Activated T-helper 17 cell treated with anti-CD3 and anti-CD28 coated beads, Interleukin-2, amount 50 U/mL, for 72 hours (primary cell): Measurements from ENCODE around the gene MGAM2. TPM values are rescaled to one million over a fixed set of nuclear protein-coding genes. Genes with fewer than 3 reads are reported as not detected.
"Not testable (repeated sequence)": the region's sequence is repeated elsewhere in the genome, so short reads cannot be mapped to it uniquely, and the experiment has no call there.

Experiments
- ATAC-seq: fragments of 150-1000 bp; cut with Tn5 transposase; replicated peaks from 2 replicates; pipeline ENCODE4 v1.10.0; 2021; ENCODE audit warnings: mild to moderate bottlenecking, moderate library complexity
- H3K27ac Mint-ChIP-seq: one replicate; pipeline ENCODE4 v1.8.0; 2022; ENCODE audit warnings: mixed read lengths
- H3K27me3 Mint-ChIP-seq: one replicate; pipeline ENCODE4 v1.8.0; 2022; ENCODE audit warnings: mixed read lengths
- H3K36me3 Mint-ChIP-seq: one replicate; pipeline ENCODE4 v1.8.0; 2022; ENCODE audit warnings: low read depth, mild to moderate bottlenecking, mixed read lengths
- H3K4me1 Mint-ChIP-seq: one replicate; pipeline ENCODE4 v1.8.0; 2022; ENCODE audit warnings: mixed read lengths
- H3K4me3 Mint-ChIP-seq: one replicate; pipeline ENCODE4 v1.8.0; 2022; ENCODE audit warnings: mild to moderate bottlenecking, mixed read lengths
- H3K9me3 Mint-ChIP-seq: one replicate; pipeline ENCODE4 v1.8.0; 2022; ENCODE audit warnings: mixed read lengths
- total RNA-seq, 2 donors: library from RNA; stranded (reverse); gene quantifications; one replicate each; pipeline ENCODE4 v1.2.3, GENCODE V29; 2022

Gene MGAM2
- total RNA-seq, result under 1 TPM in 1 of 2 donors, not detected in 1; 0.58 TPM

GRCh38 chr7:142111499-142111898 is at the start of gene MGAM2:
Gene MGAM2 (plus strand): TSS chr7:142111718. CDS start chr7:142116874, 5,156 bp downstream.
- Mint-ChIP-seq H3K27me3 (peaks cover 22% of the 10 kb centered on the region), H3K36me3 (no peaks in the 10 kb centered on the region), H3K27ac (no peak within 1 kb of the TSS), H3K4me1 (no peaks in the 10 kb centered on the region), H3K4me3 (no peak within 1 kb of the TSS), H3K9me3 (no peaks in the 10 kb centered on the region)
- no peak for ATAC-seq

GRCh38 chr7:142063551-142064442 is 47.7 kb upstream of the MGAM2 start:
- Mint-ChIP-seq H3K4me1 (no peaks in the 10 kb centered on the region), H3K9me3 (no peaks in the 10 kb centered on the region), H3K27me3 (peaks cover 8% of the 10 kb centered on the region), H3K27ac (no peak overlapping the region), H3K4me3 (no peak overlapping the region), H3K36me3 (no peaks in the 10 kb centered on the region)
- ATAC-seq, result no peak

- Mint-ChIP-seq H3K27ac (no peak overlapping the region), H3K9me3 (no peaks in the 10 kb centered on the region), H3K4me1 (no peaks in the 10 kb centered on the region), H3K27me3 (peaks cover 4% of the 10 kb centered on the region), H3K4me3 (no peak overlapping the region), H3K36me3 (no peaks in the 10 kb centered on the region)
- ATAC-seq, result no peak
Measured at GRCh38 chr7:142066536-142066935, 45.0 kb upstream of the MGAM2 start.

- peaks cover 15% of the 10 kb centered on the region for H3K27me3 Mint-ChIP-seq
- ATAC-seq, result no peak
- H3K4me1 Mint-ChIP-seq, result no peaks in the 10 kb centered on the region
- no peaks in the 10 kb centered on the region for H3K9me3 Mint-ChIP-seq
- no peaks in the 10 kb centered on the region for H3K36me3 Mint-ChIP-seq
- no peak overlapping the region for H3K27ac Mint-ChIP-seq
- H3K4me3 Mint-ChIP-seq, result no peak overlapping the region
Measured at GRCh38 chr7:142077762-142078161, 33.8 kb upstream of the MGAM2 start.

GRCh38 chr7:142083605-142084004 is 27.9 kb upstream of the MGAM2 start:
- Mint-ChIP-seq H3K9me3 (no peaks in the 10 kb centered on the region), H3K27me3 (peaks cover 6% of the 10 kb centered on the region), H3K4me3 (no peak overlapping the region), H3K27ac (no peak overlapping the region), H3K4me1 (no peaks in the 10 kb centered on the region), H3K36me3 (no peaks in the 10 kb centered on the region)
- ATAC-seq, result no peak

- Mint-ChIP-seq H3K9me3 (no peaks in the 10 kb centered on the region), H3K27ac (no peak overlapping the region), H3K4me1 (no peaks in the 10 kb centered on the region), H3K27me3 (peaks cover 9% of the 10 kb centered on the region), H3K4me3 (no peak overlapping the region), H3K36me3 (no peaks in the 10 kb centered on the region)
- ATAC-seq, result no peak
Measured at GRCh38 chr7:142085428-142085827, 26.1 kb upstream of the MGAM2 start.

GRCh38 chr7:142088022-142088714 is 23.4 kb upstream of the MGAM2 start:
- H3K4me3 Mint-ChIP-seq, result no peak overlapping the region
- no peaks in the 10 kb centered on the region for H3K4me1 Mint-ChIP-seq
- H3K27ac Mint-ChIP-seq, result no peak overlapping the region
- H3K36me3 Mint-ChIP-seq, result no peaks in the 10 kb centered on the region
- H3K9me3 Mint-ChIP-seq, result no peaks in the 10 kb centered on the region
- ATAC-seq, result no peak
- H3K27me3 Mint-ChIP-seq, result peaks cover 3% of the 10 kb centered on the region

DNA sequence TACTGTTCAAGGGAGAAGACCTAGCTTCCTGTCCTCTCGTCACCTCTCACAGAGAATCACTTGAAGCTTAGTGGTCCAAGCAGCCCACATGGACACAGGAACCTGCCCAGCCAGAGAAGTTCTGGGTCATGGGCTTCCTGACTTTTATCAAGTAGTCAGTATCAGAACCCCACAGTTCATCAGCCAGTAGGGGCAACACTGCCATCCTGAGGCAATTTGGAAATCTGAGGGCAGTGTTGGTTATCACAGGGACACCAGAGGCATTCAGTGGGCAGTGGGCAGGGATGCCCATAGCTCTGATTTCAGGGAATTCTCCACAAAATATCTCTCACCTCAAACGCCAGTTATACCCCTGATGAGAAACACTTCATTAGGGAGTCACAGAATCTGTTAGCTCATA is 22.5 kb upstream of the MGAM2 start:
- no peak for ATAC-seq
- peaks cover 6% of the 10 kb centered on the region for H3K27me3 Mint-ChIP-seq
- H3K9me3 Mint-ChIP-seq, result no peaks in the 10 kb centered on the region
- no peak overlapping the region for H3K4me3 Mint-ChIP-seq
- no peaks in the 10 kb centered on the region for H3K4me1 Mint-ChIP-seq
- no peaks in the 10 kb centered on the region for H3K36me3 Mint-ChIP-seq
- H3K27ac Mint-ChIP-seq, result no peak overlapping the region

DNA sequence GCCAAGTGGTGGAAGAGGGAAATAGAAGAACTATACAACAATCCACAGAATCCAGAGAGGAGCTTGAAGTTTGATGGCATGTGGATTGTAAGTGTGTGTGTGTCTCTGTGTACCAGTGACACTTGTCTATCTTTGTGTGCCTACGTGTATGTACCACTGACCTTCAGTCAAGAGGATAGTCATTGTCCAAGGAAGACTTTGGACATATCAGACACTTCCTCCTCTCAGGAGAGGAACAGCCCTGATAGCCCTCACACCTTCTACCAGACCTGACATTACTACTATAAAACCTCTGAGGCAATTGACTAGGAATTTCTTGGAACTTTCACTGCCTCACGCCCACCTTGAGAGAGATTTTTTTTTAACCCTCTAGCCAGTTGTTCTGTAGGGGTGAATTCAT is 19.6 kb upstream of the MGAM2 start:
- peaks cover 6% of the 10 kb centered on the region for H3K27me3 Mint-ChIP-seq
- H3K36me3 Mint-ChIP-seq, result no peaks in the 10 kb centered on the region
- H3K4me3 Mint-ChIP-seq, result no peak overlapping the region

DNA sequence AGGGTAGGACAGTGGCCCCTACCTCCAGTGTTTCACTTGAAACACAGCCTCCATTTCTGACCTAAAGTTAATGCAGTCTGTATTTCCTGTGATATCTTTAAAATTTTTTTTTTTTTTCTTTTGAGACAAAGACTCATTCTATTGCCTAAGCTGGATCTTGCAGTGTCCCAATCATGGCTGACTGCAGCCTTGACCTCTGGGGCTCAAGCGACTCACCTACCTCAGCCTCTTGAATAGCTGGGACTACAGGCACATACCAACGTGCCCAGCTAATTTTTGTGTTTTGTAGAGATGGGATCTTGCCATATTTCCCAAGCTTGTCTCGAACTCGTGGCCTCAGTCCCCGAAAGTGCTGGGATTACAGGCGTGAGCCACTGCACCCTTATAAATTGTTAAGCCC is 16.7 kb upstream of the MGAM2 start:
- H3K9me3 Mint-ChIP-seq, result no peaks in the 10 kb centered on the region
- no peak overlapping the region for H3K27ac Mint-ChIP-seq
- no peaks in the 10 kb centered on the region for H3K36me3 Mint-ChIP-seq
- no peak for ATAC-seq
- peaks cover 6% of the 10 kb centered on the region for H3K27me3 Mint-ChIP-seq
- H3K4me3 Mint-ChIP-seq, result no peak overlapping the region
- H3K4me1 Mint-ChIP-seq, result no peaks in the 10 kb centered on the region

More for the DNA sequence above, 19.6 kb upstream of the MGAM2 start:
- no peak for ATAC-seq
- Mint-ChIP-seq H3K27ac (no peak overlapping the region), H3K9me3 (no peaks in the 10 kb centered on the region), H3K4me1 (no peaks in the 10 kb centered on the region)

GRCh38 chr7:142097571-142097970 is 13.9 kb upstream of the MGAM2 start:
- Mint-ChIP-seq H3K9me3 (no peaks in the 10 kb centered on the region), H3K4me1 (peaks cover 4% of the 10 kb centered on the region), H3K27me3 (peaks cover 3% of the 10 kb centered on the region), H3K27ac (no peak overlapping the region), H3K4me3 (no peak overlapping the region), H3K36me3 (no peaks in the 10 kb centered on the region)
- no peak for ATAC-seq

DNA sequence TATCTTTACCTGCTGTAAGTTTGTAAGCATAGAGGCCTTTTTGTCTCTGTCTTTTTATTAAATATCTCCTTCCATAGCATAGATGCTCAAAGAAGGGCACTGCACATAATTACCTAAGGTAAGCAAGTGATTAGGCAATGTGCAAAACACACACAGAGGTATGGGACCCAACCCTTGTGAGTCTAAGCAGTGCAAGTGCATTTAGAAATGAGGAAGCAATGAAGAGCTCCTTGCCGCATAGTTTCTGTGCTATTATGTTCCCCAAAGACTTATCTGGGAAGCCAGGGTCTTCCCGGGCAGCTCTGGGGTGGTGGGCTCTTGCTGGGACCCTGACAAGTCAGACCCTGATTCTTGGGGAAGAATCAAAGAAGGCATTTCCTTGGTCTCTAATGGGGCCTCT is 13.5 kb upstream of the MGAM2 start:
- Mint-ChIP-seq H3K36me3 (no peaks in the 10 kb centered on the region), H3K4me1 (peaks cover 4% of the 10 kb centered on the region), H3K9me3 (no peaks in the 10 kb centered on the region), H3K27ac (no peak overlapping the region), H3K27me3 (peaks cover 3% of the 10 kb centered on the region), H3K4me3 (no peak overlapping the region)
- no peak for ATAC-seq

DNA sequence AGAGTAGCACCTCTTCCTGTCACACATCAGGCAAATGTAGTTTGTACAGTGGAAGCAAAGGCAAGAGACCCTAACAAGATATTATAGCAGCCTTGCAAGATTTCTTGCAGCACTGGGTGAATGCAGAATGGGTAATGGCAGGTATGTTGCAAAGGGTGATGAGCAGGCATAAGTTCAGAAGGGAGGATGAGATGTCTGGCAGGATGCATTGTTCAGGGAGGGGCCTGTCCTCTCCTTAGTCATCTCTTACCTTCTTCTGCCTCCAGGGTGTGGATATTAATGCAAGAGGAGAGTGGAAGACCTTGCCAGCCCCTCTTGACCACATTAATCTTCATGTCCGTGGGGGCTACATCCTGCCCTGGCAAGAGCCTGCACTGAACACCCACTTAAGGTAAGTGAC is 12.2 kb upstream of the MGAM2 start:
- ATAC-seq, H3K9me3 Mint-ChIP-seq, H3K36me3 Mint-ChIP-seq, H3K27ac Mint-ChIP-seq, H3K27me3 Mint-ChIP-seq, H3K4me1 Mint-ChIP-seq, H3K4me3 Mint-ChIP-seq: not testable (repeated sequence)

- no peaks in the 10 kb centered on the region for H3K36me3 Mint-ChIP-seq
Measured at GRCh38 chr7:142100634-142101033, 10.9 kb upstream of the MGAM2 start.

DNA sequence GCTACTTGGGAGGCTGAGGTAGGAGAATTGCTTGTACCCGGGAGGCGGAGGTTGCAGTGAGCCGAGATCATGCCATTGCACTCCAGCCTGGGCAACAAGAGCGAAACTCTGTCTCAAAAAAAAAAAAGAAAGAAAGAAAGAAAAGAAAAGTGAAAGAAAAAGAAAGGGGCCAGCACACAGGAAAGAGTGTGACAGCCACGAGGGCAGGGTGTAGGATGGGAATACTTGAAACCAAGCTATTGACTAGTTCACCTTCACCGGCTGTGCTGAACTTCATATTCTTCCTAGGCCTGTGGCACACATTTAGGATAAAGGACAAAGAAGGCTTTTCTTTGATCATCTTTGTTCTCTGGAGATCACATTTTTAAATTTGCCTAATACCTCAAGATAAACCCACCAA is 9.7 kb upstream of the MGAM2 start:
- H3K4me3 Mint-ChIP-seq, H3K27ac Mint-ChIP-seq, H3K4me1 Mint-ChIP-seq, H3K9me3 Mint-ChIP-seq, ATAC-seq, H3K36me3 Mint-ChIP-seq: not testable (repeated sequence)
- H3K27me3 Mint-ChIP-seq, result peaks cover 11% of the 10 kb centered on the region

More at GRCh38 chr7:142100634-142101033, 10.9 kb upstream of the MGAM2 start:
- peaks cover 7% of the 10 kb centered on the region for H3K27me3 Mint-ChIP-seq
- no peak overlapping the region for H3K27ac Mint-ChIP-seq
- ATAC-seq, result no peak
- peaks cover 4% of the 10 kb centered on the region for H3K4me1 Mint-ChIP-seq
- H3K9me3 Mint-ChIP-seq, result no peaks in the 10 kb centered on the region
- no peak overlapping the region for H3K4me3 Mint-ChIP-seq
